ENCODE data around the gene TRDN.

DNA sequence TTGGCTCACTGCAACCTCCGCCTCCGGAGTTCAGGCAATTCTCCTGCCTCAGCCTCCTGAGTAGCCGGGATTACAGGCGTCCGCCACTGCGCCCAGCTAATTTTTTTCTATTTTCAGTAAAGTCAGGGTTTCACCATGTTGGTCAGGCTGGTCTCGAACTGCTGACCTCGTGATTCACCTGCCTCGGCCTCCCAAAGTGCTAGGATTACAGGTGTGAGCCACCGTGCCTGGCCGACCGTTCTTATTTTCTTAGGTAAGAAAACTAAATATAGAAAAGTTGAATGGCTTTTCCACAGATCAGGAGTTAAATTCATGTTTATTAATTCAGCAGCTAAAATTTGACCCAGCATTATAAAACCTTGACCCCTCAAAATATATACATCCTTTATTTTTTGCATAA is 238.7 kb downstream of the TRDN start:
- TF ChIP-seq, protein P1, sequence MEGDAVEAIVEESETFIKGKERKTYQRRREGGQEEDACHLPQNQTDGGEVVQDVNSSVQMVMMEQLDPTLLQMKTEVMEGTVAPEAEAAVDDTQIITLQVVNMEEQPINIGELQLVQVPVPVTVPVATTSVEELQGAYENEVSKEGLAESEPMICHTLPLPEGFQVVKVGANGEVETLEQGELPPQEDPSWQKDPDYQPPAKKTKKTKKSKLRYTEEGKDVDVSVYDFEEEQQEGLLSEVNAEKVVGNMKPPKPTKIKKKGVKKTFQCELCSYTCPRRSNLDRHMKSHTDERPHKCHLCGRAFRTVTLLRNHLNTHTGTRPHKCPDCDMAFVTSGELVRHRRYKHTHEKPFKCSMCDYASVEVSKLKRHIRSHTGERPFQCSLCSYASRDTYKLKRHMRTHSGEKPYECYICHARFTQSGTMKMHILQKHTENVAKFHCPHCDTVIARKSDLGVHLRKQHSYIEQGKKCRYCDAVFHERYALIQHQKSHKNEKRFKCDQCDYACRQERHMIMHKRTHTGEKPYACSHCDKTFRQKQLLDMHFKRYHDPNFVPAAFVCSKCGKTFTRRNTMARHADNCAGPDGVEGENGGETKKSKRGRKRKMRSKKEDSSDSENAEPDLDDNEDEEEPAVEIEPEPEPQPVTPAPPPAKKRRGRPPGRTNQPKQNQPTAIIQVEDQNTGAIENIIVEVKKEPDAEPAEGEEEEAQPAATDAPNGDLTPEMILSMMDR (IDR thresholded peaks at IDR 0.05; ENCODE audit: low read depth, low read length, poor library complexity, severe bottlenecking) = no peak
- no peak for TF ChIP-seq EZH2phosphoT487 (IDR thresholded peaks at IDR 0.05; ENCODE audit: borderline replicate concordance, low read length)

Measured in DOHH2 (cell line).